NCI-H524 treated with DMSO at 0.1 percent for 48 hours (cell line): ENCODE data around the gene C20orf204.
A peak's percentile ranks its signal among the peaks of the same experiment; 100 is the strongest.

Experiments used
- DNase-seq: peaks from one replicate; lab custom pipeline; 2025; lab: John Stamatoyannopoulos, UW

Gene C20orf204

DNA sequence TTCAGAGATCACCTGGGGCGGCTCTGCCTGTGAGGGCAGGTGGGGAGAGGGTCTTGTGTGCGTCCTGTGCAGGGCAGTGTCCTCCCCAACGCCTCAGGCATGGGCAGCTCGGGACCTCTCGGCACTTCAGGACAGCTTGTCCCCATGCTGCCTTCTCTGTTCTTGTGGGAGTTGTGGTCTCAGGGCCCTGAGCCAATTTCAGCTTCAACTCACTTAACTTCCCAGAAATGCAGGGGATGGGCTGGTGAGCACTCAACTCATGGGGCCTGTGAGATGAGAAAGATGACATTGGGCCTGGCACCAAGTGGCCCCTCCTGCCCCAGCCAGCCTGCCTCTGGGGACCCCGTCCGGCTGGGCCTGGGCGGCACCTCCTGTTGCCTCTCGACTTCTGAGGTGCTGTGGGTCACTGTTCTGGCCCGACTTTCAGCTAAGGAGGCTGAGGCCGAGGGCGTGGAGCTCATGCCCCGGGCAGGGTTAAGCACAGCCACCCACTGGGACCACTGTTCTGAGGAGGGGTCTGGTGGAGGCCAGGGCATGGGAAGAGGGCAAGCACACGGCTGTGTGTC is 36.6 kb downstream of the C20orf204 start:
- no peak for DNase-seq

DNA sequence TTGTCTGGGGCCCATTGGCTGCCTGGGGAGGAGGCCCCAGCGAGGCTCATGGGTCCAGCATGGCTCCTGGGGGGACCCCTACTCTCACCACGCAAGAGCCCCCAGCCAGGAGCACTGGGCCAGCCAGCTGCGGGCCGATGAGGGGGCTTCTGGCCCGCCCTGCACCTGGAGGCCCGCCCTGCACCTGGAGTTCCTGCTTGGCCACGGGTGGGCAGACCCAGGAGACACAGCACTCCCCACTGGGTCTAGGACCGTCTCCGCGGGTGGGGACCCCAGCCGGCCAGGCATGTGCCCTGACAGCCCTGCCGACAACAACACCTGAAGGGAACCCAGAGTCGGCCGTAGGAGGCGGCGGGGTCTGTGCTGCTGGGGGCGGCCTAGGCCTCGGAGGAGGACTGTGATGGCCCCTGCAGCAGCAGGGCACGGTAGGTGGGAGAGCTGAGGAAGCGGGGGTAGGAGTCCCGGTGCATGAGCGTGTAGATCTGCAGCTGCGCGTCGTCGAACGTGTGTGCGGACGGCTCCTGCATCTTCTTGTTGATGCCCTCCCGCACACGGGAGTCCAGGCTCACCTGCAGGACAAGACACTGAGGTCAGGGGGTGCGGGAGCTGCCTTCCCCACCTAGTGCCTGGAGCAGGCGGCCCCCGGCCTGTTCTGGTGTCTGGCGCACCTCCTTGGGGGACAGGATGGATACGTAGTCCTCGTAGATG is 37.6 kb downstream of the C20orf204 start:
- no peak for DNase-seq

- no peak for DNase-seq
Observed at GRCh38 chr20:64074184-64074789, 38.3 kb downstream of the C20orf204 start.

GRCh38 chr20:64074963-64075362 is 39.0 kb downstream of the C20orf204 start:
- no peak for DNase-seq

DNA sequence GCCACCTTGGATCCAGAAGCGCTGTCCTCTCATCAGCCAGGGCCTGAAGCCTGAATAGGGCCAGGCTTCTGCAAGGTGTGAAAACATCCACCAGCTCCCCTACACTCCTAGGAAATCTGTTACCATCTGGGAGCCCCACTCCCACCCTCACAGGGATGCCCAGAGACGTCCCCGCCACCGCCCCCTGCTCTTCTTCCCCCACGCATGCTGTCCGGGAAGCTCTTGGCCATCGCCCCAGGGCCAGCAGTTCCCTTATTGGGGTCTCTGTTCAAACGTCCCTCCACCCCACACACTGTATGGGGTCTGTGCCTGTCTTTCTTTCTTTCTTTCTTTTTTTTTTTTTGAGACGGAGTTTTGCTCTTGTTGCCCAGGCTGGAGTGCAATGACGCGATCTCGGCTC is 39.6 kb downstream of the C20orf204 start:
- no peak for DNase-seq

GRCh38 chr20:64076061-64076997 is 40.3 kb downstream of the C20orf204 start:
- DNase-seq, result no peak

GRCh38 chr20:64077094-64077493 is 41.1 kb downstream of the C20orf204 start:
- no peak for DNase-seq

DNA sequence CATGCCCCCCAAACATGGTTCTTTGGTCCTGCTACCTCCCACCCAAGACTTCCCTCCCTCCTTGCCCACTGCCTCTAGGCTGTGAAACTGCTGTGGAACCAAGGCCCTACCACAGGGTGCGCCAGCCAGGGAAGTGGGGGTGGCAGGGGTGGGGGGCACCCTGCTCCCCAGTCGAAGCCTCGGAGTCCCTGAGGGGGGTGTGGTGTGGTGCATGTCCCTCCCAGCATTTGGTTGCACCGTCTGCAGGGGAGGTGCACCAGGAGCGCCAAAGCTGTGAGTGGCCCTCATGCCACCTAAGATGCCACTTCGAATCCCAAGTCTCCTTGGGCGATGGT is 41.5 kb downstream of the C20orf204 start:
- no peak for DNase-seq

DNA sequence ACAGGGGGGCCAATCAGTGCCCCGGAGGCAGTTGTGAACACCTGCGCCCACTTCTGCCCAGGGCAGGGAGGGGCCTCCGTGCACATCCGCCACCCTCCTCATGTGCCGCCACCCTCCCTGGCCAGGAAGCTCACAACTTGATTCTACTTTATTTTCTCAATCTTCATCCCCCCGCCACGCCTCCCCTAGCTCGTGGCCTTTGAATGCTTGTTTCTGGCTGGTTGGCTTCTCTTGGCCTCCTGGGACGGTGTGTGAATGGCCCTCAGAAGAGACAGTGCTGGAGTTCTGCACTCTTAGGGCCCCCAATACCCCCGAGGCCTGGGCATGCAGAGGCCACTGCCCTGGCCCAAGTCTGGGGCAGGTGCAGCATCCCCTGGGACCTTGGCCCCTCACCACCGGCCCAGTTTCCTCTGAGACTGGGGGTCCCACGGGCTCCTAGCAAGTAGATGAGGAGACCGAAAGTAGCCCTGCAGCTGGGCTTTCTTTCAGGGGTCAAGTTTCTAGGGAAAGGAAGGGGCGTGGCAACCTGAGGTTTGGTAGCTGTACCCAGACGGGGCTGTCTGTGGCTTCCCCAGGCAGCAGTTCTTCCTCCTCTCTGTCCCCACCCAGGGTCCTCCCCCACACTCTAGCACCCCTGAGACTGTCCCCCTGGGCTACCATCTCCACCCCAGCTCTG is 42.0 kb downstream of the C20orf204 start:
- no peak for DNase-seq

GRCh38 chr20:64078934-64079272 is 42.9 kb downstream of the C20orf204 start:
- DNase-seq, result no peak

GRCh38 chr20:64079273-64080012 is 43.5 kb downstream of the C20orf204 start, which contains the start of gene RGS19:
RGS19 (minus strand) TSS chr20:64079518; CDS start chr20:64076886, 2,632 bp downstream.
- no peak for DNase-seq

DNA sequence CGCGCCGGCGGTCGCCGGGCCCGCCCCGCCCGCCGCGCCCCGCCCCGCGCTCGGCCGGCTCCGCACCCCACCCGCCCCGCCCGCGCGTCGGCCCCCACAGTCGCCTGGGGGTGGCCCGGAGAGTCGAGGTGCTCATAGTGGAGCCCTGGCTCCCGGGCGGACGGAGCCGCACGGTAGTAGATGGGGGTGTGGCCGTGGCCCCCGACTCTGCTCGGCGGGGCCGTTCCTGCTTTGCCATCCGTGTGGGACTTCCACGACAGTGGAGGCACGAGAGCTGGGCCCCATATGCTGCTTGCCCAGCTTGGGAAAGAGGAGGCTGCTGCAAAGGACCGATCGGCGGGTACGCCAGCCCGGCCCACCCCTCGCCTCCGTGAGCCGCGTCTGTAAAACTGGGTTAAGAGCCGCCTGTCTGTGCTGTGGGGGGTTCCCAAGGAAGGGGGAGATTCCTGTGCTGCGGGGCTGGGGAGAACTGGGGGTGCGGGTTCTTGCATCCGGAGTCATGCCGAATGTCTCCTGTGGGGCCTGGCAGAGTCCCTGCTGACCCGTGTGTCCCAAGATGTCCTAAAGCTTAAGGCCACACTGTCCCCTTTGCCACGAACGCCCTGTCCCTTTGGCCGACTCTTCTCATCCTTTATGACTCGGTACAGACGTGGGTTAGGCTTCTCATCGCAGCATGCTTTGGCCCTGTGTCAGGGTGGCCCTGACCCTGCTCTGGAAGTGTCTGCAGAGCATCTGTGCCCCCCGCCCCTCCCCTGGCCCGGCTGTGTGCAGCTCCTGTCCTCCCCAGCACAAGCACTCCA is 44.2 kb downstream of the C20orf204 start, which contains the start of gene OPRL1:
Gene OPRL1 (plus strand): TSS at position 70 of the 800 bp plus-strand sequence. CDS start 12,639 bp downstream, outside the sequence.
- DNase-seq, result no peak

GRCh38 chr20:64080813-64081623 is 45.0 kb downstream of the C20orf204 start:
- DNase-seq, result no peak

GRCh38 chr20:64081624-64081964 is 45.6 kb downstream of the C20orf204 start:
- no peak for DNase-seq

DNA sequence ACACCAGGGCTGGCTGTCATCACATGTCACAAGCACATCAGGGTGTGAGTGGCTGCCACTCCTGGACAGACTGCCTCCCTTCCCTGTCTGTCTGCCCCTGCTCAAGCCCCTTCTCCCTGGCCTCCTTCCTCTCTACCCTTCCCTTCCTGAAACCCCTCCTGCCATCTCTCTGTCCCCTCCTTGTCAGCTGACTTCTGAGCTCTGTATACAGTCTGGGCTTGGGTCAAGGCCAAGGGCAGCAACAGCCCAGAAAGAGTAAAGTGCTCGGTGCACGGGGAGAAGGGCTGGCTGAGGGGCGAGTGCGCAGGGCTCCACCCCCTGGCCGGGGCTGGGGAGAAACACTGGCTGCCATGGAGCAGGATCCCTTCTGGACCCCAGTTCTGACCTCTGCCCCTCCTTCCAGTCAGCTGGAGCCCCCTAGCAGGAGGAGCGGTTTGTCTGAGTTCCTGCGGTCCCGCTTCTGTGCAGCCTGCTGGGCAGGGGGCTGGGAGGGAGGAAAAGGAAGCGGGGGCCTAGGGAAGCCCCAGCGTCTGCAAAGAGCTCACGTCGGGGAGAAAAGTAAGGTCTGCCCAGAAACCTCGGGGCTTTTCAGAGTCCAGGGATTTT is 46.2 kb downstream of the C20orf204 start:
- DNase-seq, result no peak

DNA sequence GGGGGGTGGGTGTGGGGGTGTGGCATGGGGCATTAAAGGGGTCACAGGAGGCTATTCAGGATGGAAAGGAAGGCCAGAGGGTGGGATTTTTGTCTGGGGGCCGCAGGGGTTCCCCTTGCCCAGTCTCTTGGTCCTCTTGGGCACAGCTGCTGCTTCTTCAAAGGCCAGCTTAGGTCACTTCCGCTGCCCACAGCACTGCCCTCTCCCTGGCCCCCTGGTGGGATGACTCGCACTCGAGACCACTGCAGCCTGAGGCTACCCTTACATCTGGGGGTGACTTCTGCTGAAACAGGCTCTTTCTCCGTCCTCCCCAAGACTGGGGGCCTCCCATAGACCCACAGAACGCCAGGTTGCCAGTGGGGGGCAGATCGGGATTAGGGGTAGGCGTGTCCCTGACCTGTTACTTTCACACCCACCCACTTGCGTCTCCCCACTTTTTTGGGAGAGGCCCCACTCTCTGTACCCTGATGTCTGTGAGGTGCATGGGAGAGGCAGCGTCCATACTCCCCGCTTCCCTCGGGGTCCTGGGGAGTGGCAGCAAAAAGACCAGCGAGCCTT is 46.9 kb downstream of the C20orf204 start:
- no peak for DNase-seq

DNA sequence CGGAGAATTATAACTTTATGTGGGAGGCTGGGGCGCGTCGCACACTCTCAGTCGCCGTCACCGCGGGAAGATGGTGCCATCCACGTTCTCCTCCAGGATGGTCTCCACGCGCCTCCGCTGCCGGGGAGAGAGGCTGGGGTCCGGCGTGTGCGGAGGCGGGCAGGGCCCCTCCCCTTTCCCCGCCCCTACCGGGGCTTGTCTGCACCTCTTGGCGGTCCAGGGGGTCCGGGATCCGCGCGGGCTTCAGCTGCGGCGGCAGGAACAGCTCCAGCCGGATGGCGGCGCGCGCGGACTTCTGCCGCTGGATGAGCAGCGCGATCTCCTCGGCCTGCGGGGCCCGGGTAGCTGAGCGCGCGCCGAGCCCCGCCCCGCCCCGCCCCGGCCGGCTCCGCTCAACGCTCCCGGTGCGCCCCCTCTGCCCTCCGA is 47.4 kb downstream of the C20orf204 start:
- DNase-seq, result peak; percentile 13

DNA sequence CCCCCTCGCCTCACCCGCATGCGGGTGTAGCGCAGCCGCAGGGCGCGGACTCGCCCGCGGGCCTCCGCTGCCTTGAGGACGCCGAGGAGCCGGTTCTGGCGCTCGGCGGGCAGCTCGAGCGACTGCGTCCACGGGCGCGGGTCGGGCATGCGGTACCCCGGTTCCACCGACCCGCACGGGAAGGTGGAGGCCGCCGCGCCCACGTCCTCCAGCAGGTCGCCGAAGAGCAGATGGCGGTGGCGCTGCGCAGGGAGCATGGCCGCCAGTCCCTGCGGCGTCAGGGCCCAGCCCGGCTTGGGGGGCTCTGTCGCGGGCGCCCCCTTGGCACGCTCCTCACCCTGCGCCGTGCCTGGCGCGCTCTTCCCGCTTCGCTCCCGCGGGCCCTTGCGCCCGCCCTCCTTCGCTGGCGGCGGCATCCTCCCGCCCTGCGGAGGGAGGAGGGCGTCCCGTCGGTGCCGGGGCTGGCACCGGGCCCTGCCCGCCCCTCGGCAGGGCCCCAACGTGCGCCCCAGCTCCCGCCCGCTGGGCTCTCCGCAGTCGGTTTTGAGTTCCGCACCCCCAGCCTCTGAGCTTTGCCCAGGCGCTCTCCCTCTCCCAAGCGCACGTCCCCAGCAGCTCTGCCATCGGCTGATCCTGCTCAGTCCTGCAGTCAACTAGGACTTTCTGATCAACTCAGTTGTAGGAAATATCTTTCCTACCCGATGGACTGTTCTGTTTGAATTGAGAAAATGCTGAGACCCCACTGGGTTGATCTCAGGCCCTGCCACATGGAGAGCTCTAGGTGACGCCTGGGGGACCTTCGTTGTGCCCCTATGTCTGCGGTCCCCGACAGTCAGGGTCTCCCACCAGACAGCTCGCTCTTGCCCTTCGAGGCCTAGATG is 48.1 kb downstream of the C20orf204 start, which contains the start of gene LKAAEAR1:
Gene LKAAEAR1 (minus strand): TSS at position 595 of the 881 bp plus-strand sequence. CDS start 179 bp downstream, at position 416.
- DNase-seq, result no peak
